LoVo (cell line): ENCODE measurements around the gene BZW2.
"Not testable (repeated sequence)": the region's sequence is repeated elsewhere in the genome, so short reads cannot be mapped to it uniquely, and the experiment has no call there.

Experiments
- DNase-seq: peaks from one replicate; pipeline ENCODE4 v3.0.0-alpha.2; 2016; ENCODE audit warnings: low spot score

Gene BZW2

DNA sequence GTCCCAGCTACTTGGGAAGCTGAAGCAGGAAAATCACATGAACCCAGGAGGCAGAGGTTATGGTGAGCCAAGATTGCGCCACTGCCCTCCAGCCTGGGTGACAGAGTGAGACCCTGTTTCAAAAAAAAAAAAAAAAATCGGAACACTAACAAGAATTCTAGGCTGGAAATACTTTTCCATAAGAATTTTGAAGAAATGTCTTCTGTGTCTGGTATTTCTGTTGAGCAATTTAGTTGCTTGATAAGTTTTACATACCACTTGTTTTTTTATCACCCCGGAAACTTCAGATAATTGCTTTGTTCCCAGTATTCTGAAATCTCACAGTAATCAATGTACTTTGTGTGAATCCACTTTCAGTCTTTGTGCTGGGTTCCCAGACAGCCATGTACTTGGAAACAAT lies 25.8 kb downstream of the BZW2 start:
- no peak for DNase-seq

DNA sequence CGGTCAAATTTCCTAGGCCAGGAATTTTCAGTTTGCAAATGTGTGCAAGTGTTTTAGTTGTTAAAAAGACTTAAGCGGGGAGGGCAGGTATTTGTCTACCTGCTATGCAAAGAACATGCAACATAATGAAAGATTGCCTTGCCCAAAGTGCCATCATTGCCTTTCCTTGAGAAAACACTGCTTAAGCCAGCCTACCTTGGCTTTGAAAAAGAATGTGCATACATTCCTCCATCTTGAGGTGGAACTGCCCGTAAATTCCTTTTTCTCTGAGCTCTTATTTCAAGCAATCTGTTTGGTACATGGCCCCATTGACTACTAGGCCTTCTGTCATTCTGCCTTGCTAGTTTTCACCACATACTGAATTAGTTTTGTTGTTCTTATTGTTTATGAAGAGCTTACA lies 29.3 kb downstream of the BZW2 start:
- DNase-seq = no peak

DNA sequence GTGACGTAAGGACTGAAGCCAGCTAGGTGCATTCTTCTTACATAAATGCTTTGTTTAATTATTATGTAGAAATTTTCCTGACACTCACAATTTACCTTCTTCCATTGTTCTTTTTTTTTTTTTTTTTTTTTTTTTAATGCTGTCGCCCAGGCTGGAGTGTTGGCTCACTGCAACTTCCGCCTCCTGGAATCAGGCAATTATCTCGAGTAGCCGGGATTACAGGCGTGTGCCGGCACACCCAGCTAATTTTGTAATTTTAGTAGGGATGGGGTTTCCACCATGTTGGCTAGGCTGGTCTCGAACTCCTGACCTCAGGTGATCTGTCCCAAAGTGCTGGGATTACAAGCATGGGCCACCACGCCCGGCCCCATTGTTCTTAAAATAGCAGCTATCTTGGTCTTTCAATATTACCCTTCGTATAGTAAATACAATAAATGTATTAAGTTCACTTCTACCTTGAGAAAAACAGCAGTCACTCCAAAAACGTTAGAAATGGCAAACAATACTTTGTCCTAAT lies 32.1 kb downstream of the BZW2 start:
- no peak for DNase-seq

DNA sequence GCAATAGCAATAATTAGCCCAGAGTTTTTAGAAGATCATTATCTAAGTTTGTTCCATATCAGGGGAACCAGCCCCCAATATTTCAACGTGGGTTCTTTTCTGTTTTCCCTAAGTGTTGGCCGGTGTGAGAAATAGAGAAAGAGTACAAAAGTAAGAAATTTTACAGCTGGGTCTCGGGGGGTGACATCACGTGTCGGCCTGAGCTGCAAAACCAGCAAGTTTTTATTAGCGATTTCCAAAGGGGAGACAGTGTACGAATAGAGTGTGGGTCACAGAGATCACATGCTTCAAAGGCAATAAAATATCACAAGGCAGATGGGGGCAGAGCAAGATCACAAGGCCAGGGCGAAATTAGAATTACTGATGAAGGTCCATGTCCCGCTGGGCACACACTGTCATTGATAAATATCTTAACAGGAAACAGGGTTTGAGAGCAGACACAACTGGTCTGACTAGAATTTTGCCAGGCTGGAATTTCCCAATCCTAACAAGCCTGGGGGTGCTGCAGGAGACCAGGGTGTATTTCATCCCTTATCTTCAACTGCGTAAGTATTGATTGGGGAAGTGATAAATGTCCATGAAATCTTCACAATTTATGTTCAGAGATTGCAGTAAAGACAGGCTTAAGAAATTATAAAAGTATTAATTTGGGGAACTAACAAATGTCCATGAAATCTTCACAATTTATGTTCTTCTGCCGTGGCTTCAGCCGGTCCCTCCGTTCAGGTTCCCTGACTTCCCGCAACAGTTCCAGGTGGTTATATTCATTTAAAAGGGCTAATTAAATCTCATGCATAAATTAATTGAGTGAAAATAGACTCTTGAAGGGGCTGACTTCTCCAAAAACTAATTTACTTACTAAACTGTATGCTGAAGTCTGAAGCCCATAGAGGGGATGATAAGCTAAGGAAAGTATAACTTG lies 32.9 kb downstream of the BZW2 start:
- not testable (repeated sequence) for DNase-seq

DNA sequence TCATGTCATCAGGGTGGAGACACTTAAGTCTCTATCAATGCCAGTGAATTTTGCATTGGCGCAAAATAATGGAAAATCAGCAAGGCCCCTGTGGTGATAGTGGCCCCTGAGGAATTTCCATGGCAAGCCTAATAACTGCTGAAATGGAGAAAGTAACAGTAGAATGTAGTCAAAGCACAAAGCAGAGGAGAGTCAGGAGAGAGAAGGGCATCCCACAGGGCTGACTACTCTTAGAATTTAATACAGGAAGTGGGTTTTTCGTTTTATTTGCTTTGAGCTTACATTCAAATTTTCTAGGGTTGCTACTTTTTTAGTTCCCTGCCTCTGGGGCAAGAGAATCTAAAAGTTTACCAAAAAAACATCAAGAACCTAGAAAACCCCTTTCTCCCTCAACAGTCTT lies 39.0 kb downstream of the BZW2 start:
- no peak for DNase-seq

DNA sequence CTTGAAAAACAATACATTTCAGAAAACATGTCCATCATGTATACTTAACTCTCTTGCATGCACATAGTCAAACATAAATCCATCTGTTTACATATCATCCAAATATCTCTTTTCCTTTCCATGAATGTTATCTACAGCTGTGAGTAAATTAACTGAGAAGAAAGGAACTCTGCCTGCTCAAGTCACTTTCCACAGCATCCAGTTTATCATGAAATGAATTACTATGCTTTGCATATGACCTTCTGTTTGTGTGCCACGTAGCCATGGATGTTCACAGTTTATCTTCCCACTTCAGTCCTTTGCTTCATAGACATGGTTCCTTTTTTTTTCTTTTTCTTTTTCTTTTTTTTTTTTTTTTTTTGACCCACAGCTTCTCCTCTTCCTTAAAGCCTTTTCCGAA lies 39.6 kb downstream of the BZW2 start:
- no peak for DNase-seq

DNA sequence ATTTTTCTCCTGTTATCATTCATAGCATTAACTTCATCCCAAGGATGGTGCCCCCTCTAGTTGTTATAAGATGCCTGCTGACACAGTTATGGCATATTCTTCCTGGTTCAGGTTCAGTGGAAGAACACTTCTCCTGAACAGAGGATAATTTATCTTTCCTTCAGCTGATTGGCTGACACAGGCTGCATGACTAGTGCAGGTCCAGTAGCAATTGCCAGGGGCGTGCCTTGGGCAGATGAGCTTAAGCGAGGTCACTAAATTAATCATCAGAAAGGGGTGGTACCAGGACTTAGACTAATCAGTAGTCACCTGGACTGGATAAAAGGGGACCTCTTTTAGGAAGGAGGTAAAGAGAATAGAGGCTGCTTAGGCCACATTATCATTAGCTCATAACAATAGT lies 42.3 kb downstream of the BZW2 start:
- no peak for DNase-seq

DNA sequence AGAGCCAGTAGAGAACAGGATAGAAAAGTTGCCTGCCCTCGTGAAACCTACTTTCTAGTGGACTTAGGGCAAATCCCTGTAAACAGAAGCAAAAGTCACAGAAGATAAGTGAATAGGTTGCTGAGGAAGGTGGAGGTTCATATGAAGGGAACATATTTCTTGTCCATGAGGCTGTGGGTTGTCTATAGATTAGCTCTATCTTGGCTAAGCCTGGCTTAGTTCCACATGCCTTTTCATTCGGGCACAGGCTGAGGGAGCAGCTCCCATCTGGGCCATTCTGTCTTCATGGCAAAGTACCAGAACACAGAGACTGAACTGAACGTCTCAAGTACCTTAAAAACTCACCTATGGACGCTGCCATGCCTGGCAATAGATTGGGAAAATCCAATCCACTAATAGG lies 45.3 kb downstream of the BZW2 start:
- no peak for DNase-seq

DNA sequence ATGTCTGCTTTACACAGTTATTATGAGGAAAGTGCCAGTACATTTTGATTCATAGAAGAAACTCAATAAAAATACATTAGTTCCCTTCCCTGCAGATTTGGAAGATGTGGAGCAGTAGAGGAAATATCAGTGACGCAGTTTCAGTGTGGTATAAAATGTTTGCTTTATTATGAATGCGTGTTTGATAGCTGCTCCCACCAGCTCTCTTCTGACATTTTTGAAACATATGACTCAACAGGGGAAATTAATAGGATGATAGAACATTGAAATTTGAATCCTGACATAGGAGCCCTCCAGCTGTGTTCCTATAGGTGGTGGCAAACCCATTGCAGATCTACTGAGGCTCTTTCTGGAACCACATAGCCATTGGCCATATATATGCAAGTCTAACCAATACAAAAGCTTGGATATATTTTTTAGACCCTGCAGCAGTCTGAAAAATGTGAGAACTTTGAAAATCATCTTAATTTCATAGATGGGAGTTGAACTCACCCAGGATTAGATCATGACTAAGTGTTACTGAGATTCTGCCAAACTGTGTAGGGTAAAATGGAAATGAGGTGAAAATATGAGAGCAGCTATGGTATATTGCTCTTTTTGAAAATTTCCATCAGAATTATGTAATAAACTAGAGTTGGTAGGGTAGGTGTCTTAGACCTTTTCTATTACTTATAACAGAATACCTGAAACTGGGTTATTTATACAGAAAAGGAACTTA lies 47.8 kb downstream of the BZW2 start:
- DNase-seq = no peak

DNA sequence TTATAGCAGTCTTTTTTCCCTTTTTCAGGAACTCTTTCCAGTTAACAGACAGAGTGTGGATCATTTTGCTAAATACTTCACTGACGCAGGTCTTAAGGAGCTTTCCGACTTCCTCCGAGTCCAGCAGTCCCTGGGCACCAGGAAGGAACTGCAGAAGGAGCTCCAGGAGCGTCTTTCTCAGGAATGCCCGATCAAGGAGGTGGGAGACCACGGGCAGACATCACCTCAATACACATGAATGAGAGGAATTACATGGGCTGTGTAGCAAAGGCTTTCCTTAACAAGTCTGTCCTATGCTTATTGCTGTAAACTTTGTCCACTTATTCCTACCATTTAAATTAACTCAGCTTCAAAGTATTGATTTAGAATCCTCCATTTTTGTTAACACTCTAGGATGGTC lies 48.8 kb downstream of the BZW2 start:
- no peak for DNase-seq

DNA sequence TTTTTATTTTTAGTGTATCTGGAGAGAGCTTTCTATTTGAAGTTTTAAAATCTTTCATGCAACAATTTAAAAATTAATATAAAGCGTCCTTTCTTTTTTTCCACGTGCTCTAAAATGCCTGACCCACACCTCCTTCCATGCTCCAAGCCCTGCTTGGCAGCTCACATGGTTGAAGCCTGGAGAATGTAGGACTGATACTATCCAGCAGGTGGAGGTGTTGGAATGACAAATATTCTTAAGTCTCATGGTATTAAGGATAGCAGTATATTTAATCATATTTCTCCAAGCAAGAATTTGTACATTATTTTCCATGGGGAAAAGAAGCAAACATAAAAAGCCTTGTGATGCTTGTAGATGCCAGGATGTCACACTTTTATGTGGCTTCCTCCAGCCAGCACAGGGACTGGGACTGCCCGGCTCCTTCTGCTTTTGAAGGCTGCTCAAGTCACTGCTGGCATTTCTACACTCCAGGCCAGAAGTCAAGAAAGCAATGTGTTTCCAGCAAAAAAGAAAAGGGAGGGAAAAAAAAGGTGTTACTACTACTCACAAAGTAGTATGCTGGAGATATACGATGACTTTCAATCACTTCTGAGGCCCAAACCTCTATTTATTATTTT lies 49.7 kb downstream of the BZW2 start:
- peak; percentile 37 for DNase-seq

DNA sequence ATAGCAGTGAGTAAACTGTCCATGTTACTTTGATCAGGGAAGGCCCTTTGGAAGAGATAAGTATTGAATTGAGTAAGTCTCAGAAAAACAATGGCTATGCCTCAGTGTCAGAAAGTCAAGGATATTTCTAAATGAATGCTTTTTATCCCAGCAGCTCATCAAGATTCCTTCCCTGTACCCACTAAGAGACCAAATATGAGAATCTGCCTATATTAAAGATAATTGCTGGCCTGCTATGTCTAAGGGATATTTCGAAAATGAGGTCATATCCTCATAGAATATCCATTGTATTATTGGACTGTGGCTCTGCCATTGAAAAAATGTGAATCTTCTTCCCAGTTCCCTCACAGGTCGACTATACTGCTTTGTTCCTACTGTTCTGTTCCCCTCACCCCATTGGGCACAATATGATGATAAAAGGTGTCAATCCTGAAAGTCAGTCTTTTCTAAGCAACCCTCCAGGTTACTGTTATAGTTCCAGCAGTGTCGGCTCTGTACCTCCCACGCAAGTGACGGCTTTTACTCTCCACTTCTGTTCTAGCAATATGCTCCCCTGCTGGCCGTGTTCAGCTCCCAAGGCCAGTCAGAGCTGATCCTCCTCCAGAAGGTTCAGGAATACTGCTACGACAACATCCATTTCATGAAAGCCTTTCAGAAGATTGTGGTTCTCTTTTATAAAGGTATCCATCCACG lies 51.7 kb downstream of the BZW2 start:
- DNase-seq = no peak

DNA sequence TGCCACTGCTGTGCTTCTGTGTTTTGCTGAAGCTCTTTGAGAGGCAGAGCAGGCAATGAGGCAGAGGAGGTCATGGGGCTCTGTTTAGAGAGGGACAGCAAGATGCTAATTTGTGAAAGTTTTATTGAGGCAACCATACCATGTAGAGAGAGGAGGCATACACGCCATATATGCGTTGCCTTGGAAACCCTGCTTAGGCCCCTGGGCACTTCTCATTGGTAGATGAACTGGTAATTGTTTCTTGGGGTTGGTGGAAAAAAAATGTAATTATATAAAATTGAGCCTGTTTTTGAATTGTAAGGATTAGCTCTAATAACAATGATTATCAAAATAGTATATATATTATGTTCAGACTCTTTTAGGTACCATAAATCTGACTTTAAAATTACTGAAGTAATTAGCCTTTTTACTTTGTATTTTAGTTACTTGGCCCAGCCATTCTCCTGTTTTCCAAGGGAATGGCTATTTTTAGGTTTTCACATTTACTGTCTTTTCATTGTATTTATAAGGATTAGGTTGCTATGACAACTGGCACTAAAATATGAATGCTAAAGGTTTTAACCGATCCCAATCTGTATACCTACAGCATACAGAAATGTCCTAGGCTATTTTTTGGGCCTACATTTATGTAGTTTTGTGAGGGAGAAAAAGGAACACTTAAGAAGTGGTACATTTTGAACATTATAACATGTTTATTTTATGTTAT lies 52.4 kb downstream of the BZW2 start:
- DNase-seq = no peak

DNA sequence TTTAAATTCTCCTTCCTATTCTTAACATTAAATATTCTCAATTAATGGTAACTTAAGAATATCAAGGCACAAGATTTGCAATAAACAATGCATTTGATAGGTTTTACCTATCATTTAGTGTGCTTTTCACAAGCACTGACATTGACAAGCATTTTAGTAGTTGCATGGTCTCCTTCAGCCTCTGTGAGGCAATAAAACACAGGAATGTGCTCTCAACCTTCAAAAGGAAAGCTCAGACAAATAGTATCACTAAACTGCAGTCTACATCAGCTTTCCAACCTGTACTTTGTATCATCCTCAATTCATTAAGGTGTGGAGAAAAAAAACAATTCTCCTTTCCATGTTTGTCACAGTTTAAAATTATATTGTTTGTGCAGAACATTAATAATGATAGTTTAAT lies 56.5 kb downstream of the BZW2 start:
- DNase-seq = no peak

DNA sequence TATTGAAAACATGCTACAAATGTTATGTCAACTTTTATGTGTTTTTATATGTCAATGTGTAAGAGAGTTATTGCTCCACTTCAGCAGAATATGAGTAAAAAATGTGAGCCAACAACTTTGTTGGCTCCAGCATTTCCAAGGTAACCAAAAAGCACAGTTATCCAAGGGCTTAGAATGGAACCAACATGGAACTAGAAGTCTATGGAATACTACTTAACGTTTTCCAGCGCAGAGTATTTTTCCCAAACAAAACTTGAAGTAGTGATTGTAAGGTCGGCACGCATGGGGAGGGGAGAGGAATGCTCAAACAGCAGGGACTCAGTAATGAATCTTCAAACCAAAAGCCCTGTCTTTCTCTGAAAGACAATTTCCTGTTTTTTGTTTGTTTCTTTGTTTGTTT lies 62.5 kb downstream of the BZW2 start:
- no peak for DNase-seq

DNA sequence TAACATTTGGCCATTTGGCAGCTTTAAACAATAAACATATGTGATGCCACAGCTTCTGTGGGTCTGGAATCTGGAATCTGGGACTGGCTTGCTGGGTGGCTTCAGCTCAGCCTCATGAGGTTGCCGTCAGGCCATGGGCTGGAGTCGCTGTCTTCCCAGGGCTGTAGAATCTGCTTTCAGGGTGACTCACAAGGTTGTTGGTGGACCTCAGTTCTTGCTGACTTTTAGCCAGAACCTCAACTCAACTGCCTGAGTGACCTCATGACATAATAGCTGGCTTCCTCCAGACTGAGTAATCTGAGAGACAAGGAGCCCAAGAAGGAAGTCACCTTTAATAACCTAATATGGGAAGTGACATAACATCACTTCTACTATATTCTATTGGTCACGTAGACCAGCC lies 63.0 kb downstream of the BZW2 start:
- peak; percentile 41 for DNase-seq

DNA sequence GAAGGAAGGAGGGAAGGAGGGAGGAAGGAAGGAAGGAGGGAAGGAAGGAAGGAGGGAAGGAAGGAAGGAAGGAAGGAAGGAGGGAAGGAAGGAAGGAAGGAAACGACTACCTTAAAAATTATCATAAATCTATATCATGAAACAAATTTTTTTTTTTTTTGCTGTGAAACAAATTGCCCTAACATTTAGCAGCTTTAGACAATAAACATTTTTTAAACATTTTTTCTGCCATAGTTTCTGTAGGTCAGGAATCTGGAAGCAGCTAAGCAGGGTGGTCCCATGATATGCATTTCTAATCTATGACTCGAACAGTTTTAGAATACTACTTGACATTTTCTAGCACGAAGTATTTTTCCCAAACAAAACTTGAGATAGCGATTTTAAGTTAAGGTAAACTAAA lies 64.7 kb downstream of the BZW2 start:
- no peak for DNase-seq

DNA sequence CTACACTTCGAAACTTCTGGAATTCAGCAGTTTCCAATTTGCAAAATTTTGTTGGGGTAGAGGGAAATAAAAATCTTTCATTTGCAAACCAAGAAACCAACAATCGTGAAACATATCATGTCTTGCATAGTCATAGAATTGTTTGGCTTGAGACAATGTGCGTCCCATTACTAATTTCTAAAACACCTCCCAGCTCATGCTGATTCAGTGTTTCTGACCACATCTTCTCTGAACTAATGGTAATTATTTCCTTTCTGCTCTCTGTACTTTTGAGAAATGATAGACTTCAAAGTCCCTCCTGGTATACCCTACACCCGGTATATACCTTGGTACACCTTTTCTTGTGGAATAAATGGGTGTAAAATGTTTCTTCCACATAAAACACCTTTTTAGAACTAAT lies 65.7 kb downstream of the BZW2 start:
- no peak for DNase-seq

DNA sequence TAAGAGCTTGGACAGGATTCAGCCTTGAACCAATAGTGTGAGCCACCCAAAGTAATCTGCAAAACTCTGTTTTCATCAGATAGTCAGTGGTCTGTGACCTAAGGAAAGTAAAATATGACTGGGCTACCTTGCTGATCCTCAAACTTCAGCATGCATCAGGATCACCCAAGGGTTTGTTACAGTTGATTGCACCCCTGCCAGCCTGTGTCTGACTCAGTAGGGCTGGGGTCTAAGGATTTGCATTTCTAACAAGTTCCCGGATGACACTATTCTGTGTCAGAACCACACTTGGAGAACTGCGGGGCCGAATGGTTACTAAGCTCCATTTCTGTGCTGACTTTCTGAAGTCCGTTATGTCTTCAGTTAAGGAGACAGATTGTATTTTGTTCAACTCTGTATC lies 66.9 kb downstream of the BZW2 start:
- DNase-seq = no peak

DNA sequence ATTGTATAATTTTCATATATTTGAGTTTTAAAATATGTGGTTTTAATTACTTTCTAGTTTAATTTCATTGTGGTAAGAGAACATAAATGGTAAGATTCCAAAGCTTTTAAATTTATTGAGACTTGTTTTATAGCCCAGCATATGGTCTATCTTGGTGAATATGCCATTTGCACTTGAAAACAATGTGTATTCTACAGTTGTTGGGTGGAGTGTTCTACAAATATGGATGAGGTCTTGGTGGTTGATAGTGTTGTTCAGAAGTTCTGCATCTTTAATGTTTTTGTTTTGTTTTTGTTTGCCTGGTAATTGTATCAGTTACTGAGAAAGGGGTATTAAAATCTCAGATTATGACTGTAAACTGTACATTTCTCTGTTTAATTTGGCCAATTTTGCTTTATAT lies 69.9 kb downstream of the BZW2 start:
- DNase-seq = no peak

DNA sequence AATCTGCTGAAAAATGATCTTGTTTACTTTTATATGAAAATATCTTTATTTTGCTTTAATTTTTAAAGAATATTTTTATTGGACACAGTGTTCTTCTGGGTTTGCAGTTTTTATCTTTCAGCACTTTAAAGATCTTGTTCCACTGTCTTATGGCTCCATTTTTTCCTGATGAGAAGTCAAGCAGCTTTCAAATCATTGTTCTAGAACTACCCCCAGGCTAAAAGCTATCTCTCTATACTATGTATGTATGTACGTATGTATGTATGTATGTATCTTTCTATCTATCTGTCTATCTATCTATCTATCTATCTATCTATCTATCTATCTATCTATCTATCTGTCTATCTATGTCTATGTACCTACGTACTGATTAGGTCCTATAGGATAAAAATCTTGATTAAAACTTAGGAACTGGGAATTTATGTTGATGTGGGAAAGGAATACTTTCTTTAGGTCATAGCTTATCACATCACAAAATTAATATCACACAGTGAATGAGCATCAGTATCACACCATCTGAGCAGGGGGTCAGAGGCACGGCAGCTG lies 72.2 kb downstream of the BZW2 start:
- DNase-seq = no peak
